Fibroblast of lung (primary cell): Measurements from ENCODE around the gene ATP5MK.

Experiments
- EZH2 ChIP-seq: IDR thresholded peaks from 2 replicates; pipeline ENCODE4 v1.5.1; 2012; ENCODE audit warnings: low read length, control low read depth, mild to moderate bottlenecking; ENCODE audit errors: missing control alignments
- TF ChIP-seq, protein P1 (sequence below), 2 donors: IDR thresholded peaks in 1 of 2; conservative IDR thresholded peaks in 1 of 2; 1 replicate in 1 of 2; 2 replicates in 1 of 2; pipeline ENCODE4 v1.5.1; 2011 to 2012; ENCODE audit warnings: low read length in 2 of 2, control low read depth in 1 of 2, inconsistent platforms in 1 of 2, low read depth in 1 of 2, mild to moderate bottlenecking in 1 of 2

GRCh38 chr10:103374263-103374662 is 22.0 kb downstream of the ATP5MK start:
- TF ChIP-seq, protein P1, sequence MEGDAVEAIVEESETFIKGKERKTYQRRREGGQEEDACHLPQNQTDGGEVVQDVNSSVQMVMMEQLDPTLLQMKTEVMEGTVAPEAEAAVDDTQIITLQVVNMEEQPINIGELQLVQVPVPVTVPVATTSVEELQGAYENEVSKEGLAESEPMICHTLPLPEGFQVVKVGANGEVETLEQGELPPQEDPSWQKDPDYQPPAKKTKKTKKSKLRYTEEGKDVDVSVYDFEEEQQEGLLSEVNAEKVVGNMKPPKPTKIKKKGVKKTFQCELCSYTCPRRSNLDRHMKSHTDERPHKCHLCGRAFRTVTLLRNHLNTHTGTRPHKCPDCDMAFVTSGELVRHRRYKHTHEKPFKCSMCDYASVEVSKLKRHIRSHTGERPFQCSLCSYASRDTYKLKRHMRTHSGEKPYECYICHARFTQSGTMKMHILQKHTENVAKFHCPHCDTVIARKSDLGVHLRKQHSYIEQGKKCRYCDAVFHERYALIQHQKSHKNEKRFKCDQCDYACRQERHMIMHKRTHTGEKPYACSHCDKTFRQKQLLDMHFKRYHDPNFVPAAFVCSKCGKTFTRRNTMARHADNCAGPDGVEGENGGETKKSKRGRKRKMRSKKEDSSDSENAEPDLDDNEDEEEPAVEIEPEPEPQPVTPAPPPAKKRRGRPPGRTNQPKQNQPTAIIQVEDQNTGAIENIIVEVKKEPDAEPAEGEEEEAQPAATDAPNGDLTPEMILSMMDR (conservative IDR thresholded peaks at IDR 0.05 in 1 of 2, IDR thresholded peaks at IDR 0.05 in 1 of 2; ENCODE audit: low read depth in 1 of 2, low read length in 2 of 2): no peak
- TF ChIP-seq EZH2: no peak
